SH-SY5Y (cell line): ENCODE data around the gene NUP98.

Experiments
- GATA2 ChIP-seq: IDR thresholded peaks from 2 replicates; pipeline ENCODE4 v1.6.1; 2011; ENCODE audit warnings: mild to moderate bottlenecking, low read depth, low read length
- GATA3 ChIP-seq: IDR thresholded peaks from 2 replicates; pipeline ENCODE4 v1.6.1; 2011; ENCODE audit warnings: low read depth, mild to moderate bottlenecking, low read length, moderate library complexity

DNA sequence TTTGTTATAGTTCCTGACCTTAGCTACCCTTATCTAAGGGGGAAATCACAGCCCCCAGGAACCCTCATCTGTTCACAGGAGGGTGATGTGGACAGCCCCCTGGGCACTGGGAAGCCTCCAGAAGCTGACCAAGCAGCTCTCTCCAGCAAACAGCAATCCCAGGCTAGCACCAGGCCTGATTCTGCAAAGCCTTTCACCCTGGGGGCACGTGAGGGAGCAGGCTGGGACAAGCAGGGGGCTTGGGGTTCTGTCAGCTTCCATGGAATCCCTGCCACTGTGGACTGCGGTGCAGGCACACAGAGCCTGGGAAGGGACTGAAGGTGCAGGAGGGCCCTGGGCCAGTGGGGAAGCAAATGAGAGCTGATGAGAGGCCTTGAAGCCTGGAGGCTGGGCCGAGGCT lies 13.1 kb upstream of the NUP98 start:
- TF ChIP-seq GATA2 (no peak; the same call in 1 of the 2 replicates), GATA3 (no peak)
